ENCODE data around the gene NRF1. TPM values are rescaled to one million over a fixed set of nuclear protein-coding genes. Genes with fewer than 3 reads are reported as not detected.

NRF1 gene
- total RNA-seq, 1 experiment from 2014 or later = 22.5 TPM

DNA sequence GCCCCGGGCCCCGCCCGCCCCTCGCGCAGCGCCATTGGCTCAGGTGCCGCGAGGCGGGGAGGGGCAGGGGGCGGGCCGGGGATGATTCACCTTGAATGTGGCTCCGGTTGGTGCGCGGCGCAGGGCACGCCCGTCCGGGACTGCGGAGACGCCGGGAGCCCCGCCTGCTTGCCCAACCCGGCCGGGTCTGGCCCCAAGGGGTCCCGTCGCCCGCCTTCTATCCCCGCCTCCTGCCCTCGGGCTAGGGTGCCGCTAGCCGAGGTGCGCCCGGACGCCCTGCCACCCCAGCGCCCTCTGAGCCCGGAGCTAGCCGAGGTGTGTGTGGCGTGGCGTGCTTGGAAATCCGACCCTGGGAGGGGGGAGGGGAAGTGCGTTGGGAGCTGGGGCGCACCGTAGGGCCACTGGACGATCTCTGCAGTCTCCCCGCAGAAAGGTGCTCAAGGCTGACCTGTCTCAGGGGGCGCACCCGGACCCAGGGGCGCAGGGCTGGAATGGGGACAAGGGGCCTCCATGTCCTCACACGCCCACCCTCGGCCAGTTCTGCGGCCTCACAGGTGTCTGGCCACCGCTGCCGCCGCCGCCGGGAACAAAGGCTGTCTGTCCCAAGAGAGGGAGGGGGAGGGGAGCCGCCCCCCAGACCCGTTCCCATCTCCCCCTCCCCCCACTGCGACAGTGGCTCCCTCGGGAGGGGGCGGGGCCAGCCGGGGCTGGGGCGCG is 168.9 kb downstream of the NRF1 start:
- no peaks in the 10 kb centered on the region for H3K27me3 ChIP-seq (ENCODE audit: low read length)
- H3K9ac ChIP-seq (ENCODE audit: low read length) = peak overlapping the region; percentile 77
- H3K79me2 ChIP-seq (ENCODE audit: low read length) = peaks cover 20% of the 10 kb centered on the region
- peak overlapping the region; percentile 90 for H3K4me2 ChIP-seq (ENCODE audit: low read depth, low read length, poor library complexity, severe bottlenecking)
- peaks cover 13% of the 10 kb centered on the region; the same call in 1 of the 2 replicates for H4K20me1 ChIP-seq (ENCODE audit: insufficient read depth, low read depth, low read length)
- H3K4me1 ChIP-seq (ENCODE audit: low read length) = peaks cover 27% of the 10 kb centered on the region
- no peaks in the 10 kb centered on the region for H3K9me2 ChIP-seq (replicated peaks; ENCODE audit: insufficient read depth, low read length)
- peak overlapping the region; percentile 66 for H3K27ac ChIP-seq (ENCODE audit: low read length)
- H2AFZ ChIP-seq (ENCODE audit: low read length) = peak overlapping the region; percentile 65
- peak; percentile 96 for DNase-seq
- peak overlapping the region; percentile 86 for H3K4me3 ChIP-seq (ENCODE audit: low read length)
- H3K36me3 ChIP-seq (ENCODE audit: insufficient read depth, low read length) = no peaks in the 10 kb centered on the region
- H3K9me3 ChIP-seq (ENCODE audit: low read length) = no peaks in the 10 kb centered on the region

DNA sequence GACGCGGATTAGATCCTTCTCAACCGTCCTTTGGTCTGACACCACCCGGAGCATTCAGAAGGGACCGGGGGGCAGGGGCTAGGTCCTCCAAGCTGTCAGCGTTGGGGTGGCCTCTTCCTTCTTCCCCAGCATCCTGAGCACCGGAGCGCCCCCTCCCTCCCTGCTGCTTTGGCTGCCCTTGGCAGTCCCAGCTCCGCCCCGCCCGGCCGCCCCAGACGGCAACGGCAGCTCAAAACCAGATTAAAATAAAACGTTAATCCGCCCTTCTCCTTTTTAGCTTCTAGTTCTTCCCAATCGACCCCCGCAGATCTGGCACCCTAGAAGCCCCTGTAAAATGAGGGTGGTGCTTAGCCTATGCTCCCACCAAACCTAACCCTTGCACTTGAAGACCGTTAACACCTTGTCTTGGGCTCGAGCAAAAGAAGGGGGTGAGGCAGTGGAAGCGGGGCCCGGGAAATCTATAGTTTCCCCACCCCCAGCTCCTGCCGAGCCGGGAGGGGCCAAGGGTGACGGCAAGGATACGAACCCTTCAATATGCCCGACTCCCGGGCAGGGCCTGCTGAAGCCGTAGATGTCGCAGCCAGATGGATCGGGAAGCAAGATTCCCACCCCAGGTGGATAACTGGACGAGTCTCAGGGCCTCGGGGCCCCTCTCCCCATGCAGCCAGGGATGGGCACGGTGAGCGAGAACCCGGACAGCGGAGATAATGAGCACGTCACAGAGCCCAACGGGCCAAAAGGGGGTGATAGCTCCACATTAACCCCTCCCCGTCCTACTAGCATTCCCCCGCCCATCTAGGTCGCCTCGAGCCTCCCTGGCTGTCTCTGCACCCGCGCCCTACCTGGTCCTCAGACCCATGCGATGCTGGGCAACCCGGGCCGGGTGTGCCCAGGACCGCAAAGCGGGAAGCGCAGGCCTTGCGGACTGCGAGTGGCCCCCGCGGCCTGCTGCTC is 169.7 kb downstream of the NRF1 start:
- Histone ChIP-seq H3K36me3 (ENCODE audit: insufficient read depth, low read length) (no peaks in the 10 kb centered on the region), H3K27me3 (ENCODE audit: low read length) (no peaks in the 10 kb centered on the region), H4K20me1 (ENCODE audit: insufficient read depth, low read depth, low read length) (peaks cover 10% of the 10 kb centered on the region; the same call in 1 of the 2 replicates), H3K79me2 (ENCODE audit: low read length) (peaks cover 17% of the 10 kb centered on the region), H3K4me1 (ENCODE audit: low read length) (peaks cover 35% of the 10 kb centered on the region), H3K9me2 (replicated peaks; ENCODE audit: insufficient read depth, low read length) (no peaks in the 10 kb centered on the region), H3K4me2 (ENCODE audit: low read depth, low read length, poor library complexity, severe bottlenecking) (peak overlapping the region; percentile 90), H3K9me3 (ENCODE audit: low read length) (no peaks in the 10 kb centered on the region), H3K27ac (ENCODE audit: low read length) (no peak overlapping the region; the same call in 1 of the 2 replicates), H2AFZ (ENCODE audit: low read length) (peak overlapping the region; percentile 65), H3K4me3 (ENCODE audit: low read length) (peak overlapping the region; percentile 86), H3K9ac (ENCODE audit: low read length) (peak overlapping the region; percentile 77)
- DNase-seq = peak; percentile 75

DNA sequence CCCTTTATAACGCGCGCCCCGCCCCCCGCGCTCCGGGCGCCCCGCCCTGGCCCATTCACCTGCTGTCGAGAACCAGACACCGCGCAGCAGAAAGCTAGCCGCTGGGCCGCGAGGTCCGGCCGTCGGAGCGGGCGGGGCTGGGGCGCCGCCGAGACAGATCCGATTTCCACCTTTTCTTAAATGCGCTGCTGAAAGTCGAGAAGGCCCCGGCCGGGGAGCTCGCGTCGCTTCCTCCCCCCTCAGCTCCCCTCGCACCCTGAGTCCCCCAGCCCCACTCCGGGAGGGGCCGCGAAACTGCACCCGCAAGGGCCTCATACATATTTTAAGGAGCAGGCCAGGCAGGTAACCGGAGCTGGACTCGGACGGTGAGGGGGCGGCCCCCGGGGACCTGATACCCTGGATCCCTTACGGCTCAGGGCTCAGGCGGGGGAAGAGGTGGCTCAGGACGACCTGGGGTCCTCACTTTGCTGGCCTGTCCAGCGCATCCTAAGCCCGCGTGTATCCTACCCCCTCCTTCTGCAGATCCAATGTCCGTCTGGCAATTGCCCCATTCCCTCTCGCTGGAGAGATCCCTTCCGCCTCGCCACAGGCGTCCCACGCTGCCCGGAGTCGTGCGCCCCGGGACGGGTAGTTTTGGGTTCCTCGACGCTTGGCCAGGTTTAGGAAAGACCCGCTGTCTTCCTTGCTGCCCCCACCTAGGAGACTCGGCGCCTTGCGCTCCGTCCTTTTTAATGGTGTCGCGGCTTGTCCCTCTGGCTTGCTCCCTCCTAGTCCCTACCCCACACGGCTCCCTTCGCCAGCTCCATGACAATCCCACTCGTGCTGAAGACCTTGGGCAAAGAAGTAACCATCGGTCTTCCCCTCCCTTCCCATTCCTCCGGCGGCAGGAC is 170.7 kb downstream of the NRF1 start:
- H3K27me3 ChIP-seq (ENCODE audit: low read length) = no peaks in the 10 kb centered on the region
- H2AFZ ChIP-seq (ENCODE audit: low read length) = no peak overlapping the region
- no peaks in the 10 kb centered on the region for H3K9me2 ChIP-seq (replicated peaks; ENCODE audit: insufficient read depth, low read length)
- no peak overlapping the region for H3K27ac ChIP-seq (ENCODE audit: low read length)
- DNase-seq = no peak
- H3K4me3 ChIP-seq (ENCODE audit: low read length) = no peak overlapping the region
- no peak overlapping the region for H3K9ac ChIP-seq (ENCODE audit: low read length)
- H3K36me3 ChIP-seq (ENCODE audit: insufficient read depth, low read length) = no peaks in the 10 kb centered on the region
- H3K4me1 ChIP-seq (ENCODE audit: low read length) = peaks cover 35% of the 10 kb centered on the region
- peaks cover 17% of the 10 kb centered on the region for H3K79me2 ChIP-seq (ENCODE audit: low read length)
- H4K20me1 ChIP-seq (ENCODE audit: insufficient read depth, low read depth, low read length) = peaks cover 10% of the 10 kb centered on the region; the same call in 1 of the 2 replicates
- no peaks in the 10 kb centered on the region for H3K9me3 ChIP-seq (ENCODE audit: low read length)
- H3K4me2 ChIP-seq (ENCODE audit: low read depth, low read length, poor library complexity, severe bottlenecking) = no peak overlapping the region

DNA sequence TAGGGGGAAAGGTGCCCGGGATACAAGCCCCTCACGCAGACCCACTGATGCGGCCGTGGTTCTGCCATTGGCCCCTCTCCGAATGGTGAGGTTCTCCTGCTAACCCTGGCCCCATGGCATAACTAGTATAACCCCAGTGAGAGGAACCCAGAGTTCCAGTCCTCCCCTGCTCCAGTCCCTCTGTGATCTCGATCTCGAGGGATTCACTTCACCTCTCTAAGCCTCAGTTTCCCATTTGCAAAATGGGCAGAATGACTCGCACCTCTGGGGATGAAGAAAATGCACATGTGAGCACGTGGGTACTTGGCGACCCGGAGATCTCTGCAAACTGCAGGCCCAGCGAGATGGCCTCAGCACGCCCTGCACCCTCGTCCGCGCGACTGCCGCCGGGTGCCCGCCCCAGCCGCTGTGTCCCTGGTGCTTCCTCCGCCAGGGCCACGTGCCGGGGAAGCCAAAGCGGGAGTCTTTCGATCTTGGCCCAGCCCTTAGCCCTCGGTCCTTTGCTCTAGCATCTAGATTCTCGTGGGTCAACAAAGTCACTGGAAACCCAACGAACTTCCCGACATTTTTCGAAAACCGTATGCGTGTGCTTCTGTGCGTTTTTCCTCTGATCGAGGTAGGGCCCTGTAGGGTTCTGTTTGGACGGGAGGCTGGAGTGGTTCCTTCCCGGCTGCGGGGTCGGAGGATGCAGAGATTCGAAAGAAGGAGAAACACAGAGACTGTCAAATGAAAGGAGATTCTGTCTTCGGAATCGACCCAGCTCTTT is 171.5 kb downstream of the NRF1 start:
- H3K4me3 ChIP-seq (ENCODE audit: low read length) = no peak overlapping the region
- H3K27ac ChIP-seq (ENCODE audit: low read length) = no peak overlapping the region
- H3K4me2 ChIP-seq (ENCODE audit: low read depth, low read length, poor library complexity, severe bottlenecking) = no peak overlapping the region
- no peaks in the 10 kb centered on the region for H3K27me3 ChIP-seq (ENCODE audit: low read length)
- no peak for DNase-seq
- H2AFZ ChIP-seq (ENCODE audit: low read length) = no peak overlapping the region
- no peak overlapping the region for H3K9ac ChIP-seq (ENCODE audit: low read length)
- peaks cover 35% of the 10 kb centered on the region for H3K4me1 ChIP-seq (ENCODE audit: low read length)
- H3K9me2 ChIP-seq (replicated peaks; ENCODE audit: insufficient read depth, low read length) = no peaks in the 10 kb centered on the region
- H3K9me3 ChIP-seq (ENCODE audit: low read length) = no peaks in the 10 kb centered on the region
- H4K20me1 ChIP-seq (ENCODE audit: insufficient read depth, low read depth, low read length) = peaks cover 10% of the 10 kb centered on the region; the same call in 1 of the 2 replicates
- H3K79me2 ChIP-seq (ENCODE audit: low read length) = peaks cover 12% of the 10 kb centered on the region
- H3K36me3 ChIP-seq (ENCODE audit: insufficient read depth, low read length) = no peaks in the 10 kb centered on the region

DNA sequence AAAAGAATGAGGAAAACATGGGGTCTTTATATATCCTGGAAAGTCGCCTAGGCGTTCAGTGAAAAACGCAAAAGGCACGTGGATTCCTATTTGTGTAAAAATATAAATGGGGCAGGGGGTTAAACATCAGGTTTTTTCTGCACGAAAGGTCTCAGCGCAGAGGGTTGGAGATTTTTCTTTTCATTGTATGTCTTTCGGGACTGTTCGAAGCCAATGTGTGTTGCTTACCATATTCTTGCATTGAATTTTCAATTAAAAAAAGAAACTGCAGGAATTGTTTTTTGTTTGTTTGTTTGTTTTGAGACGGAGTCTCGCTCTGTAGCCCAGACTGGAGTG is 172.0 kb downstream of the NRF1 start:
- H4K20me1 ChIP-seq (ENCODE audit: insufficient read depth, low read depth, low read length) = peaks cover 5% of the 10 kb centered on the region; the same call in 1 of the 2 replicates
- H3K9ac ChIP-seq (ENCODE audit: low read length) = no peak overlapping the region
- DNase-seq = no peak
- no peak overlapping the region for H3K27ac ChIP-seq (ENCODE audit: low read length)
- peaks cover 34% of the 10 kb centered on the region for H3K4me1 ChIP-seq (ENCODE audit: low read length)
- no peaks in the 10 kb centered on the region for H3K9me3 ChIP-seq (ENCODE audit: low read length)
- no peaks in the 10 kb centered on the region for H3K27me3 ChIP-seq (ENCODE audit: low read length)
- no peaks in the 10 kb centered on the region for H3K36me3 ChIP-seq (ENCODE audit: insufficient read depth, low read length)
- H3K4me2 ChIP-seq (ENCODE audit: low read depth, low read length, poor library complexity, severe bottlenecking) = no peak overlapping the region
- H3K79me2 ChIP-seq (ENCODE audit: low read length) = peaks cover 8% of the 10 kb centered on the region
- no peaks in the 10 kb centered on the region for H3K9me2 ChIP-seq (replicated peaks; ENCODE audit: insufficient read depth, low read length)
- H2AFZ ChIP-seq (ENCODE audit: low read length) = no peak overlapping the region
- no peak overlapping the region for H3K4me3 ChIP-seq (ENCODE audit: low read length)

DNA sequence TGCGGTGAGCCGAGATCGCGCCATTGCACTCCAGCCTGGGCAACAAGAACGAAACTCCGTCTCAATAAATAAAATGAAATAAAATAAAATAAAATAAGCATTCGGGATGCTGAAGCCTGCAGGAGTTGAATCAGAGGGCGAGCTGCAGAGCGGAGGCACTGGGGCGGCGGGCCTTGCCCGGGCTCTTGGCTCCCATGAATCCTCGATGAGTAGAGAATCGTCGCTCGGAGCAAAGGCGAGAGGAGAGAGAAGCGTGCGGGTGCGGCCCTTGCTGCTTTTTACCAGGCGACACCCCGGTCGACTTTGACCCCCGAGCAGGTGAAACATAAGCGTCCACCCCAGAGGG is 172.9 kb downstream of the NRF1 start:
- DNase-seq = no peak
- Histone ChIP-seq H2AFZ (ENCODE audit: low read length) (no peak overlapping the region), H3K36me3 (ENCODE audit: insufficient read depth, low read length) (no peaks in the 10 kb centered on the region), H3K4me3 (ENCODE audit: low read length) (no peak overlapping the region), H3K9me3 (ENCODE audit: low read length) (no peaks in the 10 kb centered on the region), H3K27me3 (ENCODE audit: low read length) (no peaks in the 10 kb centered on the region), H3K9ac (ENCODE audit: low read length) (no peak overlapping the region), H3K27ac (ENCODE audit: low read length) (no peak overlapping the region), H3K4me1 (ENCODE audit: low read length) (peaks cover 28% of the 10 kb centered on the region), H3K4me2 (ENCODE audit: low read depth, low read length, poor library complexity, severe bottlenecking) (no peak overlapping the region), H4K20me1 (ENCODE audit: insufficient read depth, low read depth, low read length) (no peaks in the 10 kb centered on the region), H3K9me2 (replicated peaks; ENCODE audit: insufficient read depth, low read length) (no peaks in the 10 kb centered on the region), H3K79me2 (ENCODE audit: low read length) (no peaks in the 10 kb centered on the region)

DNA sequence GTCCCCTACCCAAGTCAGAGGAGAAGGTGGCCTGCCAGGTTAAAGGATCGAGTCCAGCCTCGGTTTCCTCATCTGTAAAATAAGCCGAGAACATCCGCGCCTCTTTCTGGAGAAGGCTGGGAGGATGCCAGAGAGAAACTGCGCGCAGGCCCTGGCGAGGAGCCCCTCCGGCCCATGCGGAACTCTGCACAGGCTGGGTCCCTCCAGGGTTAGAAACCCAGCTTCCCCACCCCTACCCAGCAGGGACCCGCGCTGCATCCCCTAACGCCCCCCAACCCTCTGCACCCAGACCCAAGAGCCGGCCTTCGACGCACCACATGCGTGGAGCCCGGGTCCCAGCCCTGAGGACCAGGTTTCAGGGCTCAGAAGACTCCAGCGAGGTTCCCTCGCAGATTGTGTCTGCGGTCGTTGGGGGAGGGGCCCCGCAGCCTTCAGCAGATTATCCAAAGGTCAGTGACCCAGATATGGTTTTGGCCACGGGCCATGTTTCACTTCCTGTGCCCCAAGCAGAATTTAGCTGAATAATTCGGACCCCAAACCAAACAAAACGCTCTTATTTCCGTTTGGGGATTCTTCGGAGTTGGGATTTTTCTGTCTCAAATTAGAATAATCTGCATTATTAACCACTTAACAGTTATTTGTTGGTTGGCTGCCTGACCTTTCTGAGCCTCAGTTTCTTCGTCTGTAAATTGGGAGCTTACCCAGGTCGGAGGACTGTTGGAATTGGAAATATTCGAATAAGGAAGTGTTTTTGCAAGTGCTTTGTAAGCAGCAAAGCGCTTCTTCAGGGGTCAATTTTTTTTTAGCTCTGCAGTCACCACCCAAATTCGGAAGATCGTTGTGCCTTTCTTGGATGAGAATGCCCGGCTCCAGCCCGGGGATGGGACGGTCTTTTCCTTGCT is 173.5 kb downstream of the NRF1 start:
- Histone ChIP-seq H2AFZ (ENCODE audit: low read length) (no peak overlapping the region), H3K4me1 (ENCODE audit: low read length) (peaks cover 33% of the 10 kb centered on the region), H3K9me3 (ENCODE audit: low read length) (no peaks in the 10 kb centered on the region), H3K9me2 (replicated peaks; ENCODE audit: insufficient read depth, low read length) (no peaks in the 10 kb centered on the region), H3K27me3 (ENCODE audit: low read length) (no peaks in the 10 kb centered on the region), H3K4me3 (ENCODE audit: low read length) (peak overlapping the region; percentile 60; the same call in 1 of the 2 replicates), H4K20me1 (ENCODE audit: insufficient read depth, low read depth, low read length) (no peaks in the 10 kb centered on the region), H3K79me2 (ENCODE audit: low read length) (no peaks in the 10 kb centered on the region), H3K27ac (ENCODE audit: low read length) (no peak overlapping the region), H3K36me3 (ENCODE audit: insufficient read depth, low read length) (no peaks in the 10 kb centered on the region), H3K4me2 (ENCODE audit: low read depth, low read length, poor library complexity, severe bottlenecking) (peak overlapping the region; percentile 71), H3K9ac (ENCODE audit: low read length) (peak overlapping the region; percentile 61)
- DNase-seq = peak; percentile 71

Measured in Karpas-422 (cell line).